PC-9 (cell line): ENCODE measurements around the gene CDC73. TPM values are rescaled to one million over a fixed set of nuclear protein-coding genes. Genes with fewer than 3 reads are reported as not detected.

Experiments
- Bru-seq: library from RNA; stranded (reverse); fragments of 400-500 nt; gene quantifications from one replicate; lab custom pipeline; 2021; lab: Mats Ljungman, UMichigan
- BruChase-seq, 2 experiments: library from RNA; stranded (reverse); fragments of 400-500 nt; gene quantifications; one replicate each; lab custom pipeline; 2021; lab: Mats Ljungman, UMichigan
- BruUV-seq: library from RNA; stranded (reverse); fragments of 400-500 nt; replicated peaks from 2 replicates; lab custom pipeline; 2021; lab: Mats Ljungman, UMichigan
- CTCF ChIA-PET: fragments of 300-600 bp; sonication (Branson Sonifier 250); formaldehyde crosslinking; loops from one replicate; lab custom pipeline; 2022; ENCODE audit warnings: antibody characterized with exemption; lab: Charles Lee
- POLR2A ChIA-PET: fragments of 300-600 bp; sonication (Branson Sonifier 250); formaldehyde crosslinking; loops from one replicate; lab custom pipeline; 2022; ENCODE audit warnings: antibody characterized with exemption; ENCODE audit not compliant: unreplicated experiment; lab: Charles Lee
- DNase-seq, 2 experiments: peaks; one replicate each; pipeline versions ENCODE4 v3.0.0 to v3.0.0-alpha.2; 2015 to 2022; ENCODE audit warnings: mixed read lengths in 1 of 2
- H2AFZ ChIP-seq: fragments of 200-600 bp; sonication (generic); 2 replicates; pipeline ENCODE4 v1.8.1; 2017; ENCODE audit warnings: antibody characterized with exemption
- H3F3A ChIP-seq: fragments of 200-600 bp; sonication (generic); 2 replicates; pipeline ENCODE4 v1.8.1; 2017; ENCODE audit warnings: antibody characterized with exemption, mild to moderate bottlenecking, low read depth; ENCODE audit not compliant: insufficient read depth
- H3K27ac ChIP-seq: fragments of 200-600 bp; sonication (generic); 2 replicates; pipeline ENCODE4 v1.6.1; 2016; ENCODE audit warnings: mixed run types
- H3K27me3 ChIP-seq: fragments of 200-600 bp; sonication (generic); 2 replicates; pipeline ENCODE4 v1.6.1; 2016; ENCODE audit warnings: low read depth, mixed run types; ENCODE audit not compliant: insufficient read depth
- H3K36me3 ChIP-seq: fragments of 200-600 bp; sonication (generic); 2 replicates; pipeline ENCODE4 v1.6.1; 2016; ENCODE audit warnings: low read depth, mixed run types
- H3K4me1 ChIP-seq: fragments of 200-600 bp; sonication (generic); replicated peaks from 2 replicates; pipeline ENCODE4 v1.6.1; 2016; ENCODE audit warnings: mixed run types; ENCODE audit not compliant: insufficient read depth
- H3K4me2 ChIP-seq: fragments of 200-600 bp; sonication (generic); 2 replicates; pipeline ENCODE4 v1.6.1; 2017; ENCODE audit warnings: mixed run types
- H3K4me3 ChIP-seq: fragments of 200-600 bp; sonication (generic); 2 replicates; pipeline ENCODE4 v1.6.1; 2016; ENCODE audit warnings: mixed run types
- H3K79me2 ChIP-seq: fragments of 200-600 bp; sonication (generic); 2 replicates; pipeline ENCODE4 v1.6.1; 2017; ENCODE audit warnings: low read depth, mixed run types
- H3K9me2 ChIP-seq: fragments of 200-600 bp; sonication (generic); 2 replicates; pipeline ENCODE4 v1.8.1; 2017; ENCODE audit warnings: mild to moderate bottlenecking; ENCODE audit not compliant: insufficient read depth
- H3K9me3 ChIP-seq: fragments of 200-600 bp; sonication (generic); 2 replicates; pipeline ENCODE4 v1.8.1; 2016; ENCODE audit warnings: low read depth; ENCODE audit not compliant: insufficient read depth
- H4K20me1 ChIP-seq: fragments of 200-600 bp; sonication (generic); 2 replicates; pipeline ENCODE4 v1.8.1; 2017; ENCODE audit not compliant: insufficient read depth
- EZH2 ChIP-seq: fragments of 200-600 bp; sonication (generic); IDR thresholded peaks from 2 replicates; pipeline ENCODE4 v1.8.0; 2017; ENCODE audit warnings: antibody characterized with exemption, low read depth
- intact Hi-C: fragments of 100-400 bp; cut with micrococcal nuclease; formaldehyde crosslinking; loops from one replicate; pipeline ENCODE4 v1.10.0; 2022; ENCODE audit not compliant: unreplicated experiment
- long read RNA-seq: library from polyadenylated mRNA; stranded (forward); transcript quantifications from one replicate; pipeline ENCODE4 v2.0.0, GENCODE V29; 2022
- total RNA-seq: library from RNA; stranded (reverse); gene quantifications from 2 replicates; pipeline ENCODE4 v1.2.3, GENCODE V29; 2021
- TF ChIP-seq, protein P1 (sequence below): fragments of 200-600 bp; sonication (generic); conservative IDR thresholded peaks from 2 replicates; pipeline ENCODE4 v1.6.1; 2017; ENCODE audit warnings: mixed run types, antibody characterized with exemption, mild to moderate bottlenecking, moderate library complexity

CDC73 gene
- total RNA-seq (39.6 and 47.1 TPM in 2 replicates), Bru-seq, nascent RNA (percentile 91 among the genes with signal in this experiment), BruChase-seq, experiment 1, labeled RNA remaining after a 2-hour chase (percentile 82 among the genes with signal in this experiment), BruChase-seq, experiment 2, labeled RNA remaining after a 6-hour chase (percentile 70 among the genes with signal in this experiment)
- long read RNA-seq, full-length matches to known transcripts: 69 of 76 reads
- long read RNA-seq, partial matches to known transcripts: 0 of 76 reads
- long read RNA-seq, other reads (novel, unspliced or antisense): 7 of 76 reads

DNA sequence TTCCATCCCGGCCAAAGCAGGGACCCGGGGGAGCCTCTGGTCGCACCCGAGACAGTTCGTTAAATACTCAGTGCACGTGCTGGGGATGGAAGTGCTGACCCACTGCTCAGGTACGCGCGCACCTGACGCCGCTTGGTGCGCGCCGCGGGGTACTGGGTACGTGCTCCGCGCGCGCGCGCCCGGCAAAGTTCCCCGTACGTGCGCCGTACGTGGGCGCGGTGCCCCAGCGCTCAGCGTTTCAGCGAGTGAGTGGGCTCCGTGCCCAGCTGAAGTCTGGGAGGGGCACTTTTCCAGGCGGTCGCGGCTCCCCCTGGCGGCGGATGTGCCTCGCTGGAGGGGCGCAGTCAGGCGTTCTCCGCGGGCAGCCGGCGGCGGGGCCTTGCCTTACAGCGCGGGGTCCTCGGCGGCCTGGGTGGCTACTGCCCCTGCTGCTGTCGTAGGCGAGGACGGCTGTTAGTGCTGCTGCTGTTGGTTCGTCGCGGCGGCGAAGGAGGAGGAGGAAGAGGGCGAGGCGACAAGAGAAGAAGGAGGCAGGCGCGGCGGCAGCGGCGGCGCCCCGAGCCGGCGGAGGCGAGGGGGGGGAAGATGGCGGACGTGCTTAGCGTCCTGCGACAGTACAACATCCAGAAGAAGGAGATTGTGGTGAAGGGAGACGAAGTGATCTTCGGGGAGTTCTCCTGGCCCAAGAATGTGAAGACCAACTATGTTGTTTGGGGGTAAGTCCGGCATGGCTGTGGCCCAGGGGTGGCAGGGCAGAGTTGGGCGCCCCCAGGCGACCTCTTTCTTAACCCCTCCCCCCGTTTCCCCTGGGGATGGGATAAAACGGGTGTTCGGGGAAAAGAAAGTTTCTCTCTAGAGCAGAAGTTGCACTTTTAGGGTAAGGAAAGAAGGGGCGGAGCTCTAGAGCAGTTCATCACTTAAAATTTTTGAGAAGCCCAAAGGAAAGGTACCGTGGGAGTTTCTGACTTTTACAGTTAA, at the start of gene CDC73:
Gene CDC73, plus strand, starts transcription at position 416 of the 978 bp plus-strand sequence. Its CDS starts 170 bp downstream, at position 586.
- BruUV-seq: no TSS peak
- H3K79me2 ChIP-seq: peaks cover 43% of the 10 kb centered on the region
- CTCF ChIA-PET: interaction anchor here (1.0 kb wide), 1 partner anchor 17 kb away, joined by 4 read pairs; the partner anchor contains the start of gene GLRX2
- H3K36me3 ChIP-seq: no peaks in the 10 kb centered on the region; the same call in 1 of the 2 replicates
- no peaks in the 10 kb centered on the region for H3K27me3 ChIP-seq
- H3K4me3 ChIP-seq: peak within 1 kb of the TSS; percentile 100
- peak within 1 kb of the TSS; percentile 88 for H3K27ac ChIP-seq
- intact Hi-C loops: loop anchor here (1.0 kb wide), 4 partner anchors 17 to 648 kb away; partner anchors contain the start of genes GLRX2, RGS2, RO60 and UCHL5
- H3K9me2 ChIP-seq: no peaks in the 10 kb centered on the region
- H3K9me3 ChIP-seq: no peaks in the 10 kb centered on the region
- peak; percentile 85 to 99 for DNase-seq
- peak within 1 kb of the TSS; percentile 89 for H3K4me2 ChIP-seq
- H3K4me1 ChIP-seq: peaks cover 15% of the 10 kb centered on the region; the same call in 1 of the 2 replicates
- POLR2A ChIA-PET: interaction anchor here (0.6 to 0.7 kb wide), 3 partner anchors 9 to 37 kb away, joined by 3 to 4 read pairs (median 3); partner anchors contain the start of gene GLRX2
- H3F3A ChIP-seq: peaks cover 8% of the 10 kb centered on the region
- H2AFZ ChIP-seq: peak within 1 kb of the TSS; percentile 99
- peaks cover 16% of the 10 kb centered on the region; the same call in 1 of the 2 replicates for H4K20me1 ChIP-seq
- TF ChIP-seq, protein P1, sequence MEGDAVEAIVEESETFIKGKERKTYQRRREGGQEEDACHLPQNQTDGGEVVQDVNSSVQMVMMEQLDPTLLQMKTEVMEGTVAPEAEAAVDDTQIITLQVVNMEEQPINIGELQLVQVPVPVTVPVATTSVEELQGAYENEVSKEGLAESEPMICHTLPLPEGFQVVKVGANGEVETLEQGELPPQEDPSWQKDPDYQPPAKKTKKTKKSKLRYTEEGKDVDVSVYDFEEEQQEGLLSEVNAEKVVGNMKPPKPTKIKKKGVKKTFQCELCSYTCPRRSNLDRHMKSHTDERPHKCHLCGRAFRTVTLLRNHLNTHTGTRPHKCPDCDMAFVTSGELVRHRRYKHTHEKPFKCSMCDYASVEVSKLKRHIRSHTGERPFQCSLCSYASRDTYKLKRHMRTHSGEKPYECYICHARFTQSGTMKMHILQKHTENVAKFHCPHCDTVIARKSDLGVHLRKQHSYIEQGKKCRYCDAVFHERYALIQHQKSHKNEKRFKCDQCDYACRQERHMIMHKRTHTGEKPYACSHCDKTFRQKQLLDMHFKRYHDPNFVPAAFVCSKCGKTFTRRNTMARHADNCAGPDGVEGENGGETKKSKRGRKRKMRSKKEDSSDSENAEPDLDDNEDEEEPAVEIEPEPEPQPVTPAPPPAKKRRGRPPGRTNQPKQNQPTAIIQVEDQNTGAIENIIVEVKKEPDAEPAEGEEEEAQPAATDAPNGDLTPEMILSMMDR: peak; percentile 79
- no peak for TF ChIP-seq EZH2

GRCh38 chr1:193077991-193078390, 43.8 kb upstream of the CDC73 start:
- CTCF ChIA-PET: no interaction called here
- POLR2A ChIA-PET: no interaction called here
- intact Hi-C loops: no loop called here
- no peaks in the 10 kb centered on the region for H3K27me3 ChIP-seq
- peaks cover 47% of the 10 kb centered on the region for H3K36me3 ChIP-seq
- no peaks in the 10 kb centered on the region for H4K20me1 ChIP-seq
- no peak overlapping the region for H3K4me3 ChIP-seq
- no peak for DNase-seq
- H3F3A ChIP-seq: no peaks in the 10 kb centered on the region
- no peak overlapping the region for H2AFZ ChIP-seq
- no TSS peak for BruUV-seq
- no peak overlapping the region for H3K4me2 ChIP-seq
- no peak overlapping the region for H3K27ac ChIP-seq
- H3K79me2 ChIP-seq: 0 out of 2 replicates have a peak, but pooled peaks cover 4% of the 10 kb centered on the region
- no peaks in the 10 kb centered on the region for H3K4me1 ChIP-seq
- TF ChIP-seq, protein P1: no peak
- no peak for TF ChIP-seq EZH2
- no peaks in the 10 kb centered on the region; the same call in 1 of the 2 replicates for H3K9me3 ChIP-seq
- no peaks in the 10 kb centered on the region for H3K9me2 ChIP-seq

DNA sequence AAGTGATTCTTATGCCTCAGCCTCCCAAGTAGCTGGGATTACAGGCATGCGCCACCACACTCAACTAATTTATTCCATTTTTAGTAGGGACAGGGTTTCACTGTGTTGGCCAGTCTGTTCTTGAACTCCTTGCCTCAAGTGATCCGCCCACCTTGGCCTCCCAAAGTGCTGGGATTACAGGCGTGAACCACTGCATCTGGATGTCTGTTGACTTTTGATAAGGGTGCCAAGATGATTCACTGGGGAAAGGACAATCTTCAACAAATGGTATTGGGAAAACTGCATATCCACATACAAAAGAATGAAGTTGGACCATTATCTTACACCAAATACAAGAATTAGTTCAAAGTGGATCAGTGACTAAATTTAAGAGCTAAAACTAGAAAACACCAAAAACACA, 42.6 kb upstream of the CDC73 start:
- CTCF ChIA-PET: no interaction called here
- H3K4me3 ChIP-seq: no peak overlapping the region
- BruUV-seq: no TSS peak
- no peak for DNase-seq
- H3K4me2 ChIP-seq: no peak overlapping the region
- intact Hi-C loops: no loop called here
- H4K20me1 ChIP-seq: no peaks in the 10 kb centered on the region
- H3K36me3 ChIP-seq: peaks cover 53% of the 10 kb centered on the region
- no peak overlapping the region for H3K27ac ChIP-seq
- no peaks in the 10 kb centered on the region; the same call in 1 of the 2 replicates for H3K9me3 ChIP-seq
- no peaks in the 10 kb centered on the region for H3K27me3 ChIP-seq
- H3K4me1 ChIP-seq: no peaks in the 10 kb centered on the region
- no peak overlapping the region for H2AFZ ChIP-seq
- no peaks in the 10 kb centered on the region for H3K9me2 ChIP-seq
- no peak for TF ChIP-seq EZH2
- TF ChIP-seq, protein P1: no peak
- POLR2A ChIA-PET: no interaction called here
- H3F3A ChIP-seq: no peaks in the 10 kb centered on the region
- H3K79me2 ChIP-seq: no peaks in the 10 kb centered on the region
